WTC11 (cell line): ENCODE measurements around the gene PDRG1.

ENCODE experiments used
- JUN ChIP-seq: sonication (generic); formaldehyde crosslinking; IDR thresholded peaks from 2 replicates; pipeline ENCODE4 v1.8.0; 2023; ENCODE audit warnings: mild to moderate bottlenecking, missing genetic modification reagents
- KAT7 ChIP-seq: sonication (generic); formaldehyde crosslinking; IDR thresholded peaks from 2 replicates; pipeline ENCODE4 v1.8.1; 2023; ENCODE audit warnings: missing genetic modification reagents, mild to moderate bottlenecking, borderline replicate concordance
- MXD4 ChIP-seq: fragments of 250-450 bp; sonication (Bioruptor Pico); IDR thresholded peaks from 2 replicates; pipeline ENCODE4 v1.8.0; 2021; ENCODE audit warnings: mild to moderate bottlenecking, moderate library complexity, borderline replicate concordance
- RELA ChIP-seq: sonication (generic); formaldehyde crosslinking; IDR thresholded peaks from 2 replicates; pipeline ENCODE4 v1.8.1; 2022; ENCODE audit warnings: missing genetic modification reagents, mild to moderate bottlenecking, borderline replicate concordance
- TF ChIP-seq, protein P1 (sequence below): sonication (generic); formaldehyde crosslinking; IDR thresholded peaks from 2 replicates; pipeline ENCODE4 v1.8.0; 2023; ENCODE audit warnings: missing genetic modification reagents
- TF ChIP-seq, protein P2 (sequence below): fragments of 200-600 bp; IDR thresholded peaks from 2 replicates; pipeline ENCODE4 v1.8.0; 2022; ENCODE audit warnings: antibody characterized with exemption
- TF ChIP-seq, protein P3 (sequence below): sonication (generic); formaldehyde crosslinking; IDR thresholded peaks from 2 replicates; pipeline ENCODE4 v1.8.1; 2022; ENCODE audit warnings: mild to moderate bottlenecking, moderate library complexity, missing genetic modification reagents

DNA sequence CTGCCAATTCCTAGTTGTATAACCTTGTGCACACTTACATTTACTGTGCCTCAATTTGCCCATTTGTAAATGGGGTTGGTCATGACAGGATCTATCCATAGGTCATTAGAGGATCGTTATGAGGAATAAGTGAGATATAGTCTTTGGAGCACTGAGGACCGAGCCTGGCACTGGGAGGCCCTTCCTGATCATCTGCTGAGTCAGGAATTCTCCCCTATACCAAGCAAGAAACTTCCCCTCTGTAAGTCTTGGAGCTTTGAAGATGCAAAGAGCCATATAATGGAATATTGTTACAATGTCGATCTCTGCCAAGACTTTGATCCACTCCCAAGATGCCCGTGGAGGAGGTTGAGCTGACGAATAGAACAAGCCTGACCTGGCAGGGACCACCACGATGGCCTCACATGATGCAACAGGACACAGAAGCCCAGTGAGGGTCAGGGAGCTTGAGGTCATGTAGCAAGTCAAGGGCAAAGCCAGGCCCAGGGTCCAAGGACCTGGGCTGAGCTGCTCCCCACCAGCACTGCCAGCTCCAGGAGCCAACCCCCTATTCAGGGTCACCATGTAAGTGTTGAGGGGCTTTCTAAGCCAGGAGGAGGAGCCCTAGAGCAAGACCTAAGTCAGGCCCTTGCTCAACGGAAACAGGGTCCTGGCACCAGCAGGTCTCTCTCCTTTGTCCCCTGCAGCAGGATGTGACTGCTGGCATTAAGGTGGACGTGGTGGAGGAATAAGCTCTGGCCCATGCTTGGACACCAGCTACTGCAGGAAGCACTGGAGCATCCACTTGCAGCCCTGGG is 16.7 kb downstream of the PDRG1 start:
- no peak for TF ChIP-seq KAT7 (CRISPR knock-in tag)
- TF ChIP-seq, protein P1, sequence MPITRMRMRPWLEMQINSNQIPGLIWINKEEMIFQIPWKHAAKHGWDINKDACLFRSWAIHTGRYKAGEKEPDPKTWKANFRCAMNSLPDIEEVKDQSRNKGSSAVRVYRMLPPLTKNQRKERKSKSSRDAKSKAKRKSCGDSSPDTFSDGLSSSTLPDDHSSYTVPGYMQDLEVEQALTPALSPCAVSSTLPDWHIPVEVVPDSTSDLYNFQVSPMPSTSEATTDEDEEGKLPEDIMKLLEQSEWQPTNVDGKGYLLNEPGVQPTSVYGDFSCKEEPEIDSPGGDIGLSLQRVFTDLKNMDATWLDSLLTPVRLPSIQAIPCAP (CRISPR knock-in tag): no peak
- no peak for TF ChIP-seq JUN
- TF ChIP-seq, protein P2, sequence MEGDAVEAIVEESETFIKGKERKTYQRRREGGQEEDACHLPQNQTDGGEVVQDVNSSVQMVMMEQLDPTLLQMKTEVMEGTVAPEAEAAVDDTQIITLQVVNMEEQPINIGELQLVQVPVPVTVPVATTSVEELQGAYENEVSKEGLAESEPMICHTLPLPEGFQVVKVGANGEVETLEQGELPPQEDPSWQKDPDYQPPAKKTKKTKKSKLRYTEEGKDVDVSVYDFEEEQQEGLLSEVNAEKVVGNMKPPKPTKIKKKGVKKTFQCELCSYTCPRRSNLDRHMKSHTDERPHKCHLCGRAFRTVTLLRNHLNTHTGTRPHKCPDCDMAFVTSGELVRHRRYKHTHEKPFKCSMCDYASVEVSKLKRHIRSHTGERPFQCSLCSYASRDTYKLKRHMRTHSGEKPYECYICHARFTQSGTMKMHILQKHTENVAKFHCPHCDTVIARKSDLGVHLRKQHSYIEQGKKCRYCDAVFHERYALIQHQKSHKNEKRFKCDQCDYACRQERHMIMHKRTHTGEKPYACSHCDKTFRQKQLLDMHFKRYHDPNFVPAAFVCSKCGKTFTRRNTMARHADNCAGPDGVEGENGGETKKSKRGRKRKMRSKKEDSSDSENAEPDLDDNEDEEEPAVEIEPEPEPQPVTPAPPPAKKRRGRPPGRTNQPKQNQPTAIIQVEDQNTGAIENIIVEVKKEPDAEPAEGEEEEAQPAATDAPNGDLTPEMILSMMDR: no peak; the same call in 1 of the 2 replicates
- TF ChIP-seq, protein P3, sequence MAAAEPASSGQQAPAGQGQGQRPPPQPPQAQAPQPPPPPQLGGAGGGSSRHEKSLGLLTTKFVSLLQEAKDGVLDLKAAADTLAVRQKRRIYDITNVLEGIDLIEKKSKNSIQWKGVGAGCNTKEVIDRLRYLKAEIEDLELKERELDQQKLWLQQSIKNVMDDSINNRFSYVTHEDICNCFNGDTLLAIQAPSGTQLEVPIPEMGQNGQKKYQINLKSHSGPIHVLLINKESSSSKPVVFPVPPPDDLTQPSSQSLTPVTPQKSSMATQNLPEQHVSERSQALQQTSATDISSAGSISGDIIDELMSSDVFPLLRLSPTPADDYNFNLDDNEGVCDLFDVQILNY (CRISPR knock-in tag): no peak
- TF ChIP-seq MXD4 (CRISPR knock-in tag): no peak
- TF ChIP-seq RELA (CRISPR knock-in tag): no peak
